ENCODE data around the gene DAAM1. TPM values are rescaled to one million over a fixed set of nuclear protein-coding genes. Genes with fewer than 3 reads are reported as not detected.

The DAAM1 gene
- total RNA-seq, 1 experiment from 2014 or later = 0.27 TPM

GRCh38 chr14:59247801-59248584, 59.5 kb downstream of the DAAM1 start:
- no peak for DNase-seq (ENCODE audit: low spot score)
- in situ Hi-C loops (cut with HindIII; ENCODE audit: low sequenced_read_pairs) = no loop called here

- DNase-seq (ENCODE audit: low spot score) = no peak
- in situ Hi-C loops (cut with HindIII; ENCODE audit: low sequenced_read_pairs) = no loop called here
These were observed 60.6 kb downstream of the DAAM1 start for GRCh38 chr14:59249029-59249428.

DNA sequence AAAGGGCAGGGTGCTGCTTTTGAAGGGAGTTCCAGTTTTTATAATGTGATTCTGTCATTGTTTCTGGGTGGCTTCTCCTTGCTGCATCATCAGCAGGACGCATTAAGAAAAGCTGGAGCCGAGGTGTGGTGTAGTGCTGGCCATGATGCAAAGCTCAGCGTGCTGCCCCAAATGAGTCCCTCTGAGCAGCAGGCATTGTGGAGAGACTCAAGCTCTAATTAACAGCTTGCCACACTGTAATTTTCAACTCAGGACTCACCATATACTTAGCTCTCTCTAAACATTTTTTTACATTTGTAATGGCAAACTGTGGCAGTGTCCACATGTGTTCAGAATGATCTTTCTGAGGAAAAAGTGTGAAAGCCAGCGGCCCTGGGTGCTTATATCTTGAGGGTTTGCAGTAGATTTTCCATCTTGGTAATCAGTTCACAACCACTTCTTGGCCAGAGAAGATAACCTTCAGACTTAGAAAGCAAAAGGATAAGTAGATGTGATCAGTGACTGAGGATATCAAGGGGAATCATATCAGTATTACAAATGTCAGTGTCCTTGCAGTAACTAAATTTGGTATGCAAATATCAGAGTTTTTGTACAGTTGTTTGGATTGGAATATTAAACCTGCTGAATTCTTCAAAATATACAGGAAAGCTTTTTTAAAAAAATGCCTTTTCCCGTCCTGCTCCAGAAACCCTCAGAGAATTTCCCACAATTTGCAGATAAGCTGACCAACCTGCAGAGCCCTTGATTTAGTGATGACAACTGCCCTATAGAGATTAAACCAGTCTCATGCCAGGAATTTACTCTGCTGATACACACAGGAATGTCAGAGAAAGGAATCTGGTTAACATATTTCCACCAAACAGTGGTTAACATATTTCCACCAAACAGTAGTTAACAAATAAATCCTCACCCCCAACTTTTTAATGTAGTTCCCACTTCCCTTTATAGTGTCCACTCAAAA, 63.6 kb downstream of the DAAM1 start:
- in situ Hi-C loops (cut with HindIII; ENCODE audit: low sequenced_read_pairs) = no loop called here
- DNase-seq (ENCODE audit: low spot score) = peak; percentile 80

DNA sequence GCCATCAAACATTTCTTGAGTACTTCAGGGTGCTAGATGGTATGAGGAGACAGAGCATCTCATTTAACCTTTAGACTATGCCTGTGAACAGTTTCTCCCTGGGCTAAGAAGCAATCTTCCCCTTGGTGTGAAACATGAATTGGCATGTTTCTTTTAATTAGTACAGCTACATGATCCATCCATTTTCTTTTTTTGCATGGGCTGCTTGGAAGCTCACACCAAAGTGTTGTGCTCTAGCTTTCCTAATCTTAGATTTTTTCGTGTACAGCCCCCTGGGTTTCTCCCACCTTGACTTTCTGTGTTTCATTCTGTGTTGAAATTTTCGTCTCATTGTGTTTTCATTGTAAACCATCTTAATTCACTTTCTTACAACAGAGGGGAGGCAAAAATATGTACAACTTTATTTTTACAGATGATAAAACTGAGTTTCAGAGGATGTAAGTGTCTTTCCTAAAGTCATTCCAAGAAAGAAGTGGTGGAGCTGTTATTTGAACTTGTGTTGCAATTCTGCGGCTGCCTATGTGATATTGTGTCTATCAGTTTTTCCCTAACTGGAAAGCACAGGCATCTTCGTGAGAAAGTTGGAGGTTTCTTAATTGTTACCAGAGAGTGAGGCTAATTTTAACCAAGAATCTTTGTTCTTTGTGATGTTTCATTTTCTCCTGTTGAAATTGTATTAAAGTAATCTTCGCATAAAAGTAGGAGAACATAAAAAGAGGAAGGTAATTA, 64.5 kb downstream of the DAAM1 start:
- no peak for DNase-seq (ENCODE audit: low spot score)
- in situ Hi-C loops (cut with HindIII; ENCODE audit: low sequenced_read_pairs) = no loop called here

DNA sequence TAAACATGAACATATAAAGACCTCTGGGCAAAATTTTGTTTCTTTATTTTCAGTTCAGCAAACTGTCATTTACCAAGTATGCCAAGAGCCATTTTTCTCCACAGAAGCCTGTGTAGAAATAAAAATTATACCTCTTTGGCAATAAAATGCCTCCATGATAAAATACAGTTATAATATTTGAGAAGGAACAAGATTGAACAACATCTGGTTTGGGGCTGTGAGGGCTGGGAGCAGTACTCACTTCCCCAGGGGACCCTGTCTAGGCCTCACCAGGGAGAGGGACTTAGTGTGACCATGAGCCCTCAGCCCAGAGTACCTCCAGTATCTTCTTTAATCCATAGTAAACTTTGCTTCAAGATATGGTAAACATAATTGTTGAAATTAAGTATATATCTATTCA, 65.1 kb downstream of the DAAM1 start:
- no peak for DNase-seq (ENCODE audit: low spot score)
- in situ Hi-C loops (cut with HindIII; ENCODE audit: low sequenced_read_pairs) = no loop called here

DNA sequence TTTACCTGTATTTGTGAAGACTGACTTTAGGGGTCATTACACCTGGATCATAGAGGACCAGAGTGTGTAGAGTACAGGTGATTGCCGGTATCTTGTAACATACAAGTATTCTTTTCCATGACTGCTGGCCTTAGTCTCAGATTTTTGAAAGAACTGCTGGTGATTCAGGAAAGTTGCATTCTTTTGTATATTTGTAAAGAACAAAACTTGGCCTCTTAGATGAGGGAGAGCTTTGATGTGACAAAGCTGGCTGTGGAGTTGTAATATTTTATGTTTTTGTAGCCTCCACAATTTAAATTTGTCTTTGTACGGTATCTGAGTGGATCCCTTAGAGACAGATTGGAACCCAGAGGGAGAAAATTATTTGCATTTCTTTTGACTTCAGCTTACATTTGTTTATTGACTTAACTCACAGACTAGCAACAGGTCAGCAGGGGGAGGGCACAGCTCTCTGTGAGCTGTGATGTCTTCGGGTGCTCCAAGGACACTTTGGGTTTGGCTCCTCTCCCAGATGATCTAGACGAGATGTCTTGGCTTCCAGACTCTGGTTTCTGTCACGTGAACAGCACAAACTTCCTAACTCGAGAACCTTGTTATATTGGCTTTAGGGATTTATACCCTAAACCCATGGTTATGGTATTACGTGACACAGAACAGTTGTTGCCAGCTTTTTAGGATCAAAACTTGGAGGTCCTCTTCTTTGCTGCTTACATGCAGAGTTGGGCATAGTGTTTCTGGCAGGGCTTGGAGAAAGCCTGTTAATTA, 65.9 kb downstream of the DAAM1 start:
- peak; percentile 44 for DNase-seq (ENCODE audit: low spot score)
- in situ Hi-C loops (cut with HindIII; ENCODE audit: low sequenced_read_pairs) = no loop called here

GRCh38 chr14:59254911-59255545, 66.6 kb downstream of the DAAM1 start:
- no peak for DNase-seq (ENCODE audit: low spot score)
- in situ Hi-C loops (cut with HindIII; ENCODE audit: low sequenced_read_pairs) = no loop called here

- DNase-seq (ENCODE audit: low spot score) = no peak
- in situ Hi-C loops (cut with HindIII; ENCODE audit: low sequenced_read_pairs) = no loop called here
These were observed 67.9 kb downstream of the DAAM1 start for GRCh38 chr14:59256331-59256730.

DNA sequence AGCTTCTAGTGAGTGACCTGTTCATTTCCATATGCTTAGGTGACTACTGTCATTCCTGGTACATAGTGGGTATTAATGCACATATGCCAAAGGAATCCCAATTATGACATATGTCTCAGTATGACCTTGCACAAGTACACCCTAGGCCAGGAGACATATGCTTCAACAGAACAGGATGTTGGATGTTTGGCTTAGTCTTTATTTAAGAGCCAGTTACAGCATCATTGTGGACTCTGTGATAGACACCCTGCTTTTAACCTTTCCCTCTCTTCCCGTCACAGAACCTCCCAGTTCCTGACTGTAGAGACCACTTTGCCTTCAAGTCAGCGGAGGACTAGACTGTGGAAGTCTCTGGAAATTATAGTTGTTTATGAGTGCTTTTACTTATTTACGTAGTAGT, 72.9 kb downstream of the DAAM1 start:
- in situ Hi-C loops (cut with HindIII; ENCODE audit: low sequenced_read_pairs) = no loop called here
- no peak for DNase-seq (ENCODE audit: low spot score)

GRCh38 chr14:59262717-59263454, 74.4 kb downstream of the DAAM1 start:
- peak; percentile 44 for DNase-seq (ENCODE audit: low spot score)

GRCh38 chr14:59265808-59266207, 77.3 kb downstream of the DAAM1 start:
- DNase-seq (ENCODE audit: low spot score) = no peak
- in situ Hi-C loops (cut with HindIII; ENCODE audit: low sequenced_read_pairs) = no loop called here

More at GRCh38 chr14:59262717-59263454, 74.4 kb downstream of the DAAM1 start:
- in situ Hi-C loops (cut with HindIII; ENCODE audit: low sequenced_read_pairs) = no loop called here

DNA sequence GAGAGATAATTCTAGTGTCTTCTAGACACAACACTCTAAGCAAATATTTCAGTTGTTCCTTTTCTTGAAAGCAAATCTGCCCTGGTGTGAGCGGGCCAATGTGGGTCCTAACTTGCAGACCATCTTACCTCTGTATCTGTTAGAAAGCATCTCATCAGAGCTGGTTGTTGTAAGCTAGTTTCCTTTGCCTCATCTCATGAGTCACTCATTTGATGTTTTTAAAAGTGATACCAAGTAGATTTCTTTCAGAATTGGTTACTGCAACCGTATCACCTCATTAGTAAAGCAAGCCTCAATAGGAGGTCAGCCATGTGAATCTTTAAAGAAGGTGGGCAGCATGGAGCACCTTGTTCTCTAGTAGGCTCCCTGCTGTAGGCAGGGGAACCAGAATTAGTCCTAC, 78.6 kb downstream of the DAAM1 start:
- no peak for DNase-seq (ENCODE audit: low spot score)

GRCh38 chr14:59268011-59268410, 79.5 kb downstream of the DAAM1 start:
- DNase-seq (ENCODE audit: low spot score) = no peak
- in situ Hi-C loops (cut with HindIII; ENCODE audit: low sequenced_read_pairs) = no loop called here

More for the DNA sequence above, 78.6 kb downstream of the DAAM1 start:
- in situ Hi-C loops (cut with HindIII; ENCODE audit: low sequenced_read_pairs) = no loop called here

- in situ Hi-C loops (cut with HindIII; ENCODE audit: low sequenced_read_pairs) = no loop called here
- DNase-seq (ENCODE audit: low spot score) = no peak
These were observed 80.4 kb downstream of the DAAM1 start for GRCh38 chr14:59268858-59269257.

DNA sequence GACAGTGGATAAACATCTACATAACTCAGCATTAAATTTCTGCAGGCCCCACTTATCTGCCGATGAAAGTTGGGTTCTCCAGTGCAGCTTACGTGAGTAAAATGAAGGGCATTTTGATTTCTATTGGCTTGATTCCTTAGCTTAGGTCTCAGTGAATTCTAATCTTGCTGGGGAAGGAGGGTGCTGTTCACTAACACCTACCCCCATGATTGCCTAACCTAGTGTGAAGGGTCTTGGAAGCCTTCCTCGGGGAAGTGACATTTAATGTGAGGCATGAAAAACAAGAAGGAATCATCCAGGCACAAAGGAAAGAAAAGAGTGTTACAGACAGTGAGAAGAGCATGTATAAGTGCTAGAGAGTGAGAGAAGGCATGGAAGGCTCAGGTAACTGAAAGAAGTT, 81.0 kb downstream of the DAAM1 start:
- in situ Hi-C loops (cut with HindIII; ENCODE audit: low sequenced_read_pairs) = no loop called here
- DNase-seq (ENCODE audit: low spot score) = no peak

GRCh38 chr14:59271256-59271655, 82.8 kb downstream of the DAAM1 start:
- no peak for DNase-seq (ENCODE audit: low spot score)
- in situ Hi-C loops (cut with HindIII; ENCODE audit: low sequenced_read_pairs) = no loop called here

- in situ Hi-C loops (cut with HindIII; ENCODE audit: low sequenced_read_pairs) = no loop called here
- no peak for DNase-seq (ENCODE audit: low spot score)
These were observed 83.3 kb downstream of the DAAM1 start for GRCh38 chr14:59271734-59272133.

DNA sequence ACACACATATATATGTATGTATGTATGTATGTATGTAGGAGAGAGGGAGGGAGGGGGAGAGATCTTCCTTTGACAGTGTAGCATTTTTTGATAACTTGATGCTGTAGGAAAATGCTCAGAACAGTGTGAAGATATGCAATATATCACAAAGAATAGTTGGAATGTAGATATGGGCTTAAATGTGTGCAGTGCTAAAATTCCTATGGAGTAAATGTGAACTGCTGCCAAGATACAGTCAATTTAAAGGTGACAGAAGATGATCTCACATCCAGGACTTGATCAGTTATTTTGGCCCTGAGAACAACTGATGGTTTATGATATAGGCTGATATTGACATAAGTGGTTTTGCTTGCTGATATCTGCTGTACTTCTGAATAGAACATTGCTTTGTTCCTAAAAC, 84.2 kb downstream of the DAAM1 start:
- in situ Hi-C loops (cut with HindIII; ENCODE audit: low sequenced_read_pairs) = no loop called here

More for the DNA sequence above, 84.2 kb downstream of the DAAM1 start:
- no peak for DNase-seq (ENCODE audit: low spot score)
